Central memory CD8-positive, alpha-beta T cell (primary cell): ENCODE data around the gene RGR.

Experiments
- ATAC-seq: fragments of 150-1000 bp; cut with Tn5 transposase; replicated peaks from 2 replicates; pipeline ENCODE4 v1.10.0; 2022; ENCODE audit warnings: mild to moderate bottlenecking, moderate FRiP score, moderate number of reproducible peaks; ENCODE audit not compliant: poor library complexity, severe bottlenecking; ENCODE audit errors: extremely low read depth
- DNase-seq, 2 donors: peaks; one replicate each; pipeline ENCODE4 v3.0.0; 2021; ENCODE audit warnings: low spot score in 2 of 2
- H3K27ac Mint-ChIP-seq: one replicate; pipeline ENCODE4 v1.8.0; 2022; ENCODE audit warnings: low read depth, mild to moderate bottlenecking, moderate library complexity, mixed read lengths
- H3K27me3 Mint-ChIP-seq: one replicate; pipeline ENCODE4 v1.8.0; 2022; ENCODE audit warnings: mixed read lengths
- H3K36me3 Mint-ChIP-seq: one replicate; pipeline ENCODE4 v1.8.0; 2022; ENCODE audit warnings: mild to moderate bottlenecking, moderate library complexity, mixed read lengths; ENCODE audit not compliant: insufficient read depth
- H3K4me1 Mint-ChIP-seq: one replicate; pipeline ENCODE4 v1.8.0; 2022; ENCODE audit warnings: mixed read lengths
- H3K4me3 Mint-ChIP-seq: one replicate; pipeline ENCODE4 v1.8.0; 2022; ENCODE audit warnings: mild to moderate bottlenecking, moderate library complexity, mixed read lengths
- H3K9me3 Mint-ChIP-seq: one replicate; pipeline ENCODE4 v1.8.0; 2022; ENCODE audit warnings: mixed read lengths

RGR gene

GRCh38 chr10:84248794-84249193, 3.9 kb downstream of the RGR start:
- no peak for DNase-seq
- ATAC-seq = no peak
- Mint-ChIP-seq H3K27ac (no peak overlapping the region), H3K9me3 (no peaks in the 10 kb centered on the region), H3K27me3 (peaks cover 14% of the 10 kb centered on the region), H3K4me1 (no peaks in the 10 kb centered on the region), H3K36me3 (no peaks in the 10 kb centered on the region), H3K4me3 (no peak overlapping the region)

- no peak for DNase-seq
- no peak for ATAC-seq
- Mint-ChIP-seq H3K4me3 (no peak overlapping the region), H3K36me3 (no peaks in the 10 kb centered on the region), H3K27ac (no peak overlapping the region), H3K9me3 (no peaks in the 10 kb centered on the region), H3K27me3 (peaks cover 27% of the 10 kb centered on the region), H3K4me1 (no peaks in the 10 kb centered on the region)
Observed at GRCh38 chr10:84254552-84255478, 10.0 kb downstream of the RGR start.

GRCh38 chr10:84256510-84257342, 11.9 kb downstream of the RGR start:
- no peak overlapping the region for H3K4me3 Mint-ChIP-seq
- DNase-seq (no peak), ATAC-seq (no peak)
- H3K4me1 Mint-ChIP-seq = no peaks in the 10 kb centered on the region
- H3K27ac Mint-ChIP-seq = no peak overlapping the region
- no peaks in the 10 kb centered on the region for H3K36me3 Mint-ChIP-seq
- H3K27me3 Mint-ChIP-seq = peaks cover 41% of the 10 kb centered on the region
- H3K9me3 Mint-ChIP-seq = no peaks in the 10 kb centered on the region

GRCh38 chr10:84257343-84258020, 12.6 kb downstream of the RGR start:
- Mint-ChIP-seq H3K4me3 (no peak overlapping the region), H3K27me3 (peaks cover 48% of the 10 kb centered on the region), H3K4me1 (no peaks in the 10 kb centered on the region), H3K27ac (no peak overlapping the region), H3K9me3 (no peaks in the 10 kb centered on the region), H3K36me3 (no peaks in the 10 kb centered on the region)
- DNase-seq = no peak
- no peak for ATAC-seq

DNA sequence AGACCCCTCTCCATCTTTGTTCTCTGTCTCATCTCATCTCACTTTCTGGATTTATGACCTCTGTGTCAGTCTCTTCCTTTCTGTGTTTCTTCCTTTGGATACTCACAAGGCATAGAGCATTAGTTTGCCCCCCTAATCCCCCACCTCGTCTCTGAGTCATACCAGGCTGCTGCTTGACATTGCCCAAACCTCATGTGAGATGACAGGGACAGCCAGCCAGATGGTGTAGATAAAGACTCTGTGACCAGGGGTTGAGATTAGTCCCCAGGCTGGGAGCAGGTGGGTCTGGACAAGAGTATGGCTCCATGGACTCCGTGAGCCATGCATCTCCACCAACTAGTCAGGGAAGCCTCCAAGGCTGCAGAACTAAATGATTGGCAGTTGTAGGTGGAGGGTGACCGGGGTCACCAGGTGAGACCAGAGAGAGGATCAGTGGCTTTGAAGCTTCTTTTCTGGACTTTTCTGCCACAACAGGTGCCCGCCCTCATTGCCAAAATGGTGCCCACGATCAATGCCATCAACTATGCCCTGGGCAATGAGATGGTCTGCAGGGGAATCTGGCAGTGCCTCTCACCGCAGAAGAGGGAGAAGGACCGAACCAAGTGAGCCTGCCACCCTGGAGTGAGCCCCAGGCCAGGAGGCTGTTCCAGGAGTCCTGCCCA, 13.3 kb downstream of the RGR start:
- ATAC-seq (no peak), DNase-seq (no peak)
- no peaks in the 10 kb centered on the region for H3K9me3 Mint-ChIP-seq
- no peak overlapping the region for H3K27ac Mint-ChIP-seq
- H3K4me3 Mint-ChIP-seq = no peak overlapping the region
- H3K4me1 Mint-ChIP-seq = no peaks in the 10 kb centered on the region
- no peaks in the 10 kb centered on the region for H3K36me3 Mint-ChIP-seq
- peaks cover 55% of the 10 kb centered on the region for H3K27me3 Mint-ChIP-seq

DNA sequence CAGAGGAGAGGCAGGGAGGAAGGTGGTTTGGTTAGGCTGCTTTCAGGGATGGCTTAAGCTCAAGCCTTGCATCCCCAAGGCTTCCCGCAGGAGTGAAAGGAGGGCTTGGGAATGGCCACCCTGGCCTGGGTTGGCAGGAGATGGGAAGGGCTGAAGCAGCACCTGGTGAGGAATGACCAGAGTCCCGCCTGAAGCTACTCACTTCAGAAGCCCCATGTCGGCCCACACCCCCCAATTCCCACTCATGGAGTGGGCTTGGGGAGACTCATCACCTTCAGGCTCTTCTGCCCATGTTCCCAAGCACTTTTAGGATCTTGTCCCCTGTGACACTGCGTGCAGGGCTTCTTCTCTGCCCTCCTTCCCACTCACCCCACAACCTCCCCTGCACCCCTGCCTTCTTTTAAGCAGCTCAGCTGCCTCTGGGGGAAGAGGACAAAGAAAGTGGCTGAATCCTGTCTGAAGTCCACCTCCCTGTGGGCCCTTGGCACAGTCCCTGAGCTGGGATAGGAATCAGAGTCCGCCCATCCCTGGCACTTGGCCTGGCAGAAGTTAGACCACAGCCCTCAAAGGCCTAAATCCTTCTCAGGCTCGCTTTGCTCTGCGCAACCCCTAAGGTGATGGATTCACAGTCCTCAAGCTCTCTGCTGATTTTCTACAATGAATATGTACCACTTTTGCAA, 16.5 kb downstream of the RGR start:
- H3K9me3 Mint-ChIP-seq = no peaks in the 10 kb centered on the region
- H3K4me3 Mint-ChIP-seq = no peak overlapping the region
- H3K27ac Mint-ChIP-seq = no peak overlapping the region
- ATAC-seq = no peak
- H3K27me3 Mint-ChIP-seq = peaks cover 73% of the 10 kb centered on the region
- H3K36me3 Mint-ChIP-seq = no peaks in the 10 kb centered on the region
- no peak for DNase-seq
- no peaks in the 10 kb centered on the region for H3K4me1 Mint-ChIP-seq

GRCh38 chr10:84262190-84262956, 17.5 kb downstream of the RGR start:
- H3K27me3 Mint-ChIP-seq = peaks cover 66% of the 10 kb centered on the region
- no peaks in the 10 kb centered on the region for H3K36me3 Mint-ChIP-seq
- no peaks in the 10 kb centered on the region for H3K9me3 Mint-ChIP-seq
- no peak overlapping the region for H3K4me3 Mint-ChIP-seq
- no peak for DNase-seq
- H3K4me1 Mint-ChIP-seq = no peaks in the 10 kb centered on the region
- no peak for ATAC-seq
- no peak overlapping the region for H3K27ac Mint-ChIP-seq

- no peak overlapping the region for H3K27ac Mint-ChIP-seq
- DNase-seq (no peak), ATAC-seq (no peak)
- no peaks in the 10 kb centered on the region for H3K9me3 Mint-ChIP-seq
- no peak overlapping the region for H3K4me3 Mint-ChIP-seq
- peaks cover 64% of the 10 kb centered on the region for H3K27me3 Mint-ChIP-seq
- H3K36me3 Mint-ChIP-seq = peaks cover 1% of the 10 kb centered on the region
- H3K4me1 Mint-ChIP-seq = peaks cover 5% of the 10 kb centered on the region
Observed at GRCh38 chr10:84263716-84264115, 18.9 kb downstream of the RGR start.

DNA sequence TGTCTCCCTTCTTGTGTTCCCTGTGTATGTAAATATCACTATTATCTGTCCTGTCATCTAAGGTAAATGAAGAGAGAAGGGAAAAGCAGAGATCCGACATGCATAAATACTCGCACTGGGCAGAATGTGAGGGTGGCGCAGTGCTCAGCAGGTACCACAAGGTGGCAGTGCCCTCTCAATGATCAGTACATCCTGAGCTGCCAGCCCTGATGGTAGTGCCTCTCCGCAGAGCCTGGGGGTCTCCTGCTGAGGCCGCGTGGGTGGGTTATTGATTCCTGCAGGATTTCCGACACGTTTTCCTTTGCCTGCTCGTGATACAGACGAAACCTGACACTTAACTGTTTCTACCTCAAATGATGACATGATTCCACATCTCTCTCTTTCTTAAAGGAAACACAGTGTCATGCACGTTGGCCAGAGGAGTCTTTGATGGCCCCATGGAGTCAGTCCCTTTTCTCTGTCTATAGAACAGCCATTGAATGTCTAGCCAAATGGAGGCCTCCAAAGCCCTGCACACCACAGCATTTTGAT, 19.8 kb downstream of the RGR start:
- Mint-ChIP-seq H3K27ac (no peak overlapping the region), H3K36me3 (peaks cover 1% of the 10 kb centered on the region), H3K9me3 (no peaks in the 10 kb centered on the region), H3K4me3 (no peak overlapping the region), H3K4me1 (peaks cover 5% of the 10 kb centered on the region), H3K27me3 (peaks cover 56% of the 10 kb centered on the region)
- ATAC-seq (peak; percentile 74), DNase-seq (peak; percentile 59 to 64)

GRCh38 chr10:84265418-84265817, 20.6 kb downstream of the RGR start:
- no peaks in the 10 kb centered on the region for H3K9me3 Mint-ChIP-seq
- H3K27ac Mint-ChIP-seq = no peak overlapping the region
- H3K4me3 Mint-ChIP-seq = no peak overlapping the region
- peaks cover 49% of the 10 kb centered on the region for H3K27me3 Mint-ChIP-seq
- peaks cover 1% of the 10 kb centered on the region for H3K36me3 Mint-ChIP-seq
- ATAC-seq (no peak), DNase-seq (no peak)
- H3K4me1 Mint-ChIP-seq = peaks cover 5% of the 10 kb centered on the region

DNA sequence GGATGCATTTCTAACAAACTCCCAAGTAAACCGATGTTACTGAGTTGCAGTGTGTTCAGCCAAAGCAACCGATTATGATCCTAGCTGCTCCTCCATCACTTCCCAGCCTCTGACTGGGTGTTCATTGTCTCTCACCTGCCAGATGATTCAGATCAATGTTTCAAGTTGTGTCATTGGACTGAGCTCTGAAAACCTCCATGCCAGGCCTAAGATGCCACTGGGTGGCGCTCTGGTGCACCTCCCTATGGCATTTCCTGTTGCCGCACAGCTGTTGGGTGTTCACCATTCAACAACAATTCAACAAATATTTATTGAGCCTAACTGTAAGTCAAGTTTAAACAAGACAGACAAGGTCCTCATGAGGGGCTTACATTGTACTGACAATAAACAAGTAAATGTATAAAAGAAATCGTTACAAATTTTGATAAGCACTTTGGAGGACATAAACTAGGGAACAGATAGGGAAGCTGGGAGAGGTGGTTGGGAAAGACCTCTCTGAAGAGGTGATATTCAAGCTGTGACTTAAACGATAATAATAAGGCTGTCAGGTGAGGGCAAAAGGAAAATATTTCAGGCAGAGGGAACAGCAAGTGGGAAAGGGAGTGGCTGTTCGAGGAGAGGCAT, 22.8 kb downstream of the RGR start:
- peak; percentile 78 for ATAC-seq
- H3K27ac Mint-ChIP-seq = no peak overlapping the region
- no peaks in the 10 kb centered on the region for H3K9me3 Mint-ChIP-seq
- peaks cover 32% of the 10 kb centered on the region for H3K27me3 Mint-ChIP-seq
- H3K4me3 Mint-ChIP-seq = no peak overlapping the region
- H3K36me3 Mint-ChIP-seq = peaks cover 1% of the 10 kb centered on the region
- peak; percentile 57 to 58 for DNase-seq
- peaks cover 5% of the 10 kb centered on the region for H3K4me1 Mint-ChIP-seq
